NCI-H510A treated with DMSO at 0.1 percent for 48 hours (cell line): Measurements from ENCODE around the gene NAB2.

ENCODE experiments used
- DNase-seq: peaks from one replicate; lab custom pipeline; 2025; lab: John Stamatoyannopoulos, UW

The NAB2 gene

DNA sequence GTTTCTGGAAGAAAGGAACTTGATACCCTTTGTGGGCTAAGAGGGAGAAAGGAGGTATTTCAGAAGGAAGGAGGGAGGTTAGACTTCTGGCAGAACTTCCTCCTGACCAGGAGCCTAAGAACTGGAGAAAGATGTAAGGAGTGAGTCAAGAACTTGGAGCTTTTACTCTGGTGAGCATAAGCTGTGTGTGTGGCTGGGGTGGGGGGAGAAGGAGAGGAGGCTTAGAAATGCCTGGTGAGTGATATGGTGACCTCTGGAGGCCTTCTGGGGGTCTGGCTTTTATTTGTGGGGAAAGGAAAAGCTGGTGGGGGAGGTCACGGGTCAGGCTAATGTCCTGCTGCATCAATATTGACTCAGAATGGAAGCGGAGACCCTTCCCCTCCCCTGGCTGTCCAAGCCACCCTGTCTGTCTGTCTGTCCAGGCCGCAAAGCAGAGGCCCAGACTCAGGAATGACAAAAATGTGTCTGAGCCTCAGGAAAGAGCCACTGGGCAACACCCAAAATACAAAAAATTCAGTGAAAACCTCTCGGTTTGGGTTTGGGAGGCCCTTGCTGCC lies 44.2 kb downstream of the NAB2 start:
- no peak for DNase-seq

DNA sequence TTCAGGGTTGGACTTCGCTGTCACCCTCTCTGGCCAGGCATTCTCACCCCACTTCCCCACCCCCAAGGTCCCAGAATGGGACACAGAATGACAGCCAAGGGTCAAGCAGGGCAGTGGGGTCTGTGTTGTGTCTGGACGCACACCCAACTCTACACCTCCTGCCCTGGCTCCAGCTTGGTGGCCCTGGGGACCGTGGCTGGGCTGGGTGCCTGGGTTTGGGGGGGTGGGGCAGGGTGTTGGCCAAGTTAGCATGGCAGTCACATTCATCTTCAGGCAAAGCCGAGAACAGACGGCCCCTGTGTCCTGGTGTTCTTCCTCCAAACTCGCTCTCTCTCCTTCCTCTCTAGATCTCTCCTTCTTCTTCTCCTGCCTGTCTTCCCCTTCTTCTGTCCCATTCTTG lies 45.0 kb downstream of the NAB2 start:
- DNase-seq, result no peak

DNA sequence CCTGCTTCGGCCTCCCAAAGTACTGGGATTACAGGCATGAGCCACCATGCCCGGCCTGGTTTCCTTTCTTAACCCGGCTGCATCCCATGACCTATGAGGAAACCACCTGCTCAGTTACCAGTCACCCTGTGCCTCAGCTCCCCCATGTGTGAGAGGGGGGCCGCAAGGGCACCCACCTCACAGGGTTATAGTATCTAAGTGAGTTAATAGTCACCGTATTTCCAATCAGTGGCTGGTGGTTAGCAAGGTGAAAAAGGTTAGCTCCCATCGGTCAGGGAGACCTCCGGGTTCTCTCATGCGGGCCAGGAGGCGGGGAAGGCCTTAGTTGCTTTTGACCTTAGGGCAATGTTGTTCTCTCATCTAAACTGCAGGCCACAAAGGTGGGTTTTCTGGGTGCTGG lies 46.0 kb downstream of the NAB2 start:
- no peak for DNase-seq

DNA sequence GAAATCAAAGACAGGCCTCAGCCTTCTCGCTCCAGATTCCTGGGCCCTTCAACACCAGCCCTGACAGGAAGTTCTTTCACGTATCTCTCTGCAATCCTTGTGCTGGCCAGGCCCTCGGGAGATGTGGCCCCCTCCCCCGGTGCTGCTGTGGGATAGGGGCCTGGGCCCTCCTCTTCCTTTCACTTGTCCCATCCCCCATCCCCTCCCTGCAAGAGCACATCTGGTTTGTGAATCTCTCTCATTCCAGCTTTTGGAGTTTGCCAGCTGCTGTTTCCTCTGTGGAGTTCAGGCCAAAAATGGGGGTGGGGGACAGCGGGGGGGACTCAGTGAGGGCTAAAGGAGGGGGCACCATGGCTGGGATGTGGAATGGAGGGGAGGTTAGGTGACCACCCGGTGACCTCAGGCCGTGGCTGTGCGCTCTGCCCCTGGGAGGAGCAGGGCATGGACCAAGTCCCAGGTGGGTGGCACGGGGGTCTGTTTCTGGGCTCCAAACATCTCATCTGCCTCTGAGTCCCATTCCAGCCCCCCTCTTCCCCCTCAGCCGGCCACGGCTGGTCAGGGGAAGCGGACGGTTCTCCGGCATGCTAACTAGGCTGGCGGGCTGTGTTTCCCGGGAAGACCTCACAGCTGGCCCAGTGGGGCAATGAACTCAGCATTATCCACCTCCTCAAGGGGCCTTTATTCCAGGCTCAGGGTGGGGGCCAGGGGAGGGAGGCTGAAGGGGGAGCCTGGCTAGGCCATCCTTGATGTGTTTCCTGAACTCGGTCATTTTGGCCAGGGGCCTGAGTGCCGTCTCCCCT lies 46.8 kb downstream of the NAB2 start:
- no peak for DNase-seq

DNA sequence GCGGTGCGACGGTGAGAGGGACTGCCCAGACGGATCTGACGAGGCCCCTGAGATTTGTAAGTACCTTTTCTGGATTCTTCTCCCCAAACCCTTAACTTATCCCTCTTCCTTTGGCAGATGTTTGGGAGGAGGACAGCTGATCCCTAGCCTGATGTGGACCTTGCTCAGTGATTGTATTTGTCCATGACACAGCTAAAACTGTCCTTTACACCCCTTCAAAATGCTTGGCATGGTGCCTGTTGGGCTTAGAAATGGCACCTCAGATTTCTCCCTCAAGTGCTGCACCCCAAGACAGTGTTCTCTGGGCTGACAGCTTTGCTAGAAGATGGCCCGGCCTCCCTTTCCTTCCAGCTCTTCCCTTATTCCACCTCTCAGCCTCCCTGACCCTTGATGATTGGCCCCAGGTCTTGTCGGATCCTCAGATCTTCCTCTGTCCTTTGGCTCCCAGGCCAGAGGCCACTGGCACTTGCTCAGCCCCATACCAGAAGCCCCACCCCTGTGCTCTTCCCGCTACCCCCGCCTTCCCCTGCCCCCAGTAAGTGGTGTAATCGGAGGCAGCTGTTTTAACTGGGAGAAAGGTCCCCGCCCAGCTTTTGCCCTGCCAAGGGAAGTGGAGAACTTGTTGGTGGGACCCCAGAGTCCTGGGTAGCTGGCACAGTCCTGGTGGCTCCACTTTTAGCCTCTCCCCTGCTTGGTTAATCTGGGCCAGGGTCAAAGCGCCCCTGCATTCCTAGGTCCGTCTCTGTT lies 49.8 kb downstream of the NAB2 start:
- DNase-seq, result no peak

- DNase-seq, result no peak
Measured at GRCh38 chr12:57139796-57140649, 51.1 kb downstream of the NAB2 start.

- no peak for DNase-seq
Measured at GRCh38 chr12:57141249-57141648, 52.3 kb downstream of the NAB2 start.

DNA sequence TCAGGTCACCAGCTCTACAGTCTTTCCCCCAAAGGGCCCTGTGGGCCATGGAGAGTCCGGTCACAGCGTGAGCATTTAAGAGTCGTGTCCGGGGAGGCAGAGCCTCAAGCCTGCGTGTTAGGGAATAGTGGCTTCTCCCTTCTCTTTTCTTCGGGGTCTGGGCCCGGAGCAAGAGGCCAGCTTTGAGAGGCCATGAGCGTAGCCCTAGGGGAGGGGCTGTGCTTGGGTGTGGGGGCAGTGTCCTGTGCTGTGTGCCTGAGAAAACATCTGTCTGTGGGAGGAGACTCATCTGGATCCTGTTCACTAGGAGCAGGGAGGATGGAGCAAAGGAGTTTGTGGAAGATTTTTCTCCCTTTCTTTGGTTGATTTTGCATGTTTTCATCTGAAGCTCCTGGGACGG lies 53.2 kb downstream of the NAB2 start:
- no peak for DNase-seq

- no peak for DNase-seq
Measured at GRCh38 chr12:57142727-57143126, 53.8 kb downstream of the NAB2 start.

DNA sequence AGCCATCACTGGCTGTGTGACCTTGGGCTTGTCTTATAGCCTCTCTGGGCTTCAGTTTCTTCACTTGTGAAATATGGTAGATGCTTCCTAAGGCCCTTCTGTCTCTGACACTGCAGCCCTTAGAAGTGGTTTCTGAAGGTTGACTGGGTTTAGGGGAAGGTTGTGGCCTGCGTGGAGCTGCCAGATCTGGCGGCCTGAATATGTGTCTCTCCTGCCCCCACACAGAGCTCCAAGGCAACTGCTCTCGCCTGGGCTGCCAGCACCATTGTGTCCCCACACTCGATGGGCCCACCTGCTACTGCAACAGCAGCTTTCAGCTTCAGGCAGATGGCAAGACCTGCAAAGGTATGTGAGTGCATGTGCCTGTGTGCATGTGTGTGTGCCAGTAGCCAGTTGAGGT lies 54.5 kb downstream of the NAB2 start:
- no peak for DNase-seq
